DND-41 (cell line): ENCODE results near the gene BCCIP.

Experiments
- CTCF ChIP-seq: IDR thresholded peaks from 2 replicates; pipeline ENCODE4 v1.5.1; 2012; ENCODE audit warnings: borderline replicate concordance, low read length, moderate library complexity, mild to moderate bottlenecking; ENCODE audit not compliant: poor library complexity, severe bottlenecking; ENCODE audit errors: extremely low read depth
- EZH2 ChIP-seq: IDR thresholded peaks from 3 replicates; pipeline ENCODE4 v1.6.1; 2012; ENCODE audit warnings: borderline replicate concordance, low read depth, mild to moderate bottlenecking, moderate library complexity, low read length, inconsistent platforms; ENCODE audit not compliant: severe bottlenecking

DNA sequence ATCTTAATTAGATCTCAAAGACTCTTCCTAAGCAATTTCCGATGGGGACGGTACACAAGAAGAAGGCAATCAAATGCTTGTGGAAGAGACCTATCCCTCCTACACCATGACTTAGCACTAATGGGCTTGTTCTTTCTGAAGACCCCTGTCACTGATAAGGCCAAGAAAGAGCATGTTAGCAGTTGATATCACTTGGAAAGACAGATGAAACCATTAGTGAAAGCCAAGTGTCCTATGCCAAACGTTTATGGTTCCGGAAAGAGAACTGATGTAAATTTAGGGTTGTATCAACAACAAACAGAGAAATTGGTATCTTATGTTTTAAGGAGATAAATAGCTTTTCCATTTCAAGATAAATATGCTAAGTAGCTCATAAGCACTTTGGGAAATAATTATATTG is 6.8 kb upstream of the BCCIP start:
- no peak for TF ChIP-seq CTCF
- no peak for TF ChIP-seq EZH2
